GM12875 (cell line): Measurements from ENCODE around the gene FOXO1.

Experiments
- H3K4me3 ChIP-seq: one replicate; pipeline ENCODE4 v1.5.1; 2011; ENCODE audit warnings: low read depth, low read length, control low read depth
- TF ChIP-seq, protein P1 (sequence below): IDR thresholded peaks from 2 replicates; pipeline ENCODE4 v1.5.1; 2011; ENCODE audit warnings: low read depth, mild to moderate bottlenecking, control low read depth, inconsistent platforms, low read length, moderate library complexity, borderline replicate concordance; ENCODE audit not compliant: insufficient read depth

FOXO1 gene

DNA sequence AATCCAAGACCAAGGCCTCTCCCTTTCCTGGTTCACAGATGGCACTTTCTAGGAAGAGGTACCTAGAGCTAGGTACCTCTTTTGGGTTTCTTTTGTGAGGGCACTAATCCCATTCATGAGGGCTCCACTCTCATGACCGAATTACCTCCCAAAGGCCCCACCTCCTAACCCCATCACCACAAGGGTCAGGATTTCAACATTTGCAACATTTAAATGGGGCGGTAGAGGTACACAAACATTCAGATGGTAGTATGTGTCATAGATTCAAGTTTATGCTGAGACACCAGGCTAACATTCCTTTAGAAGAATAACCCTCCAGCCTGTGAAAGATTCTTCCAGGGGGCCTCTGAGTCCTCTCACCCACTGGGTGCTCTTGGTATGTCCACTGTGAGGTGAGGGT lies 116.3 kb downstream of the FOXO1 start:
- TF ChIP-seq, protein P1, sequence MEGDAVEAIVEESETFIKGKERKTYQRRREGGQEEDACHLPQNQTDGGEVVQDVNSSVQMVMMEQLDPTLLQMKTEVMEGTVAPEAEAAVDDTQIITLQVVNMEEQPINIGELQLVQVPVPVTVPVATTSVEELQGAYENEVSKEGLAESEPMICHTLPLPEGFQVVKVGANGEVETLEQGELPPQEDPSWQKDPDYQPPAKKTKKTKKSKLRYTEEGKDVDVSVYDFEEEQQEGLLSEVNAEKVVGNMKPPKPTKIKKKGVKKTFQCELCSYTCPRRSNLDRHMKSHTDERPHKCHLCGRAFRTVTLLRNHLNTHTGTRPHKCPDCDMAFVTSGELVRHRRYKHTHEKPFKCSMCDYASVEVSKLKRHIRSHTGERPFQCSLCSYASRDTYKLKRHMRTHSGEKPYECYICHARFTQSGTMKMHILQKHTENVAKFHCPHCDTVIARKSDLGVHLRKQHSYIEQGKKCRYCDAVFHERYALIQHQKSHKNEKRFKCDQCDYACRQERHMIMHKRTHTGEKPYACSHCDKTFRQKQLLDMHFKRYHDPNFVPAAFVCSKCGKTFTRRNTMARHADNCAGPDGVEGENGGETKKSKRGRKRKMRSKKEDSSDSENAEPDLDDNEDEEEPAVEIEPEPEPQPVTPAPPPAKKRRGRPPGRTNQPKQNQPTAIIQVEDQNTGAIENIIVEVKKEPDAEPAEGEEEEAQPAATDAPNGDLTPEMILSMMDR, result no peak
- H3K4me3 ChIP-seq, result no peak overlapping the region

DNA sequence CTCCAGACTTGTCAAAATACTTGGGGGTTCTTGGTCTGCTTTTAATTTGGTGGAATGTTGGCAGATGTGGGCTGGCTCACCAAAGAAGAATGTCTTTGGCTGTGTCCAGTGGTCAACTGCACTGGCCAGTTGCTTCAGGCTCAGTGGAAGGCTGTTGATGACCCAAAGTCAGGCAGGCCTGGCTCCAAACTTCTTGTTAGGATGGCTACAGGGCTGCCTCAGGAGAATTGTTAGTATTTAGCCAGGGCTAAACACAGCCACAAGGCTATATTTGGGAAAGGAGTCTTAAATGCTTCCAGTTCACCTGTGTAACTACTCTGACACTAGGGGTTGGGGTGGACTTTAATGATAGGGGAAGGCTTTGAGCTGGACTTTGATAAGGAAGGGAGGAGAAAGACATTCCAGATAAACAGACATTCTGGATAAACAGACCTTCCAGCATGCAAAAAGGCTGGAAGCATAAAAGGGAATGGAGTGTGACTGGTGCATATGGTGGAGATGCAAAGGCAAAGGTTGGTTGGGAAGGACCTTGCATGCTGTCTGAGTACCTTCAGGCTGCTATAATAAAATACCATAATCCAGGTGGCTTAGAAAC lies 116.8 kb downstream of the FOXO1 start:
- TF ChIP-seq, protein P1, result no peak
- H3K4me3 ChIP-seq, result no peak overlapping the region

DNA sequence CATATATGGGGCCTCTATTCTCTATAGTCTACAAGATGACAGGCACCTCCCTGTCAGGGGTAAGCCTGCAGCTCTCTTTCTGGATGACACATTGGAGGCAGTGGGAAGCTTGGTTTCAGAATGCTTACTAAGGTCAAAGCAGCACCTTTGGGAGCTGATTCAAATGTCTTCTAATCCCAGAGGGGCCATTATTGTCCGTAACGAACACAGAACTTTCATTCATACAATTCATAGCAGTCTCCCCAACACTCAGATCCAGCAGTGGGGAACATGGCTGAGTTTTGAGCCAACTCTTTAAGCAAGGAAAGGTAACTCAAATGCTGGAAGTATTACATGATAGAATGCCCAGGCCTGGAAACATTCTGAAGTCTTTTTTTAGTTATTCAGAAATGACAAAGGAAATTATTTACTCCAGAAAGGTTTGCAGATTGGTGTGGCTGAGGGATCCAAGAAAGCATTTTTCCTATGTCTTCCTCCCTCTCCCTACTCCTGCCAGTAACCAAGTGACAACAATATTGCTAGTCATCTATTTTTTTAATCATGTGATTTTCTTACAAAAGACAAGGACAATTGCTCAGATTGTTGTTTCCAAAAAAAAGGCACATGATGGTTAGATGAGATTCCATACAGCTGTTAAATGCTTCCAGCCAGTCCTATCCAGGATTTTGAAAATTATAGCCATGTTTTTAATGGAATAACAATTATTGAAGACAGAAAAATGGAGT lies 118.7 kb downstream of the FOXO1 start:
- H3K4me3 ChIP-seq, result no peak overlapping the region
- TF ChIP-seq, protein P1, result no peak

DNA sequence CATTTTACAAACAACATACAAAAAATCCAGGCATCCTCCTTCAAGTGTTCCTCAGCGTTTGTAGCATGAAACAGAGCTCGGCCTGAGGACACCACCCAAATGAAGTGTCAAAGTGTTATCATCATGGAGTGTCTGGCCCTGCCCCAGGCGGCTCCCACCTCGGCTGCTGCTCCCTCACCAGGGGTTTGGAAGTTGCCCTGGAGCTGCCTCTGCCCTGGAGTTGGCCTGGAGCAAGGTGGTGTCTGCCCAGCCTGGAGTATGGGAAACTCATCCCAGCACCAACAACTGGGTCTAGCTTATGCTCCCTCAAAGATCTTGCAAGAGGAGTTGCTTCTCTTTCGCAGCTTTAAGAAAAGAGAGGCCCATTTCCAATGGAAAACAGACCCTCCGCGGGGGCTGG lies 120.4 kb downstream of the FOXO1 start:
- H3K4me3 ChIP-seq, result no peak overlapping the region
- TF ChIP-seq, protein P1, result no peak

DNA sequence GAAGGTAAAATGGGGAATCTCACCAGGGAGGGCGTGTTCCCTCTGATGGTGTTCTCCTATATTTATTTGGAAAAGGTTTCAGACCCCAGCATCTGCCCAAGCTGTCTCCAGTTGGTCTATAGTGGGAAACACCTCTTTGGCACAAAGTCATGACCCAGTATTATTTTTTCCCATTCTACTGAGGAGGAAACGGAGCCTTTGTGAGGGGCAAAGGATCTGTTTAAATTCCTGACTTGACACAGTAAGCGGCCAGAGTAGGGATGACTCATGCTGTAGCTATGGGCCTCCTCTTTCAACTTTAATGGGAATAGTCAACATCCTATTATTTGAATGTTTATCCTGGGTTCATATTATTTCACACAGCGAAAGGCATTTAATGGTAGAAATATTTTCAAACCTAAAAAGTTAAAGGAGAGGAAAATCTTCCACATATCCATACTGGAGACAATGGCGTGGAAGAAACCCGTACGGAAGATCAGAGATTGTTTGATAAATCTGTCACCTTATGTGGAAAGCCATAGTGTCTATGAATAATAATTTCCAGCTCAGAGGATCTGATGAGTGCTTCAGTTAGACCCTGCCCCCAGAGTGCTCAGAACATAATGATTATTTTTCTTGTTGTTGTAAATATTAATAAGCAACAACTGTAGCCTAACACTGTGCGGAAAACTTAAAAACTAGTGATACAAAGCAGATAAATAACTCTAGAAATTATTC lies 126.0 kb downstream of the FOXO1 start:
- TF ChIP-seq, protein P1, result no peak
- H3K4me3 ChIP-seq, result no peak overlapping the region

DNA sequence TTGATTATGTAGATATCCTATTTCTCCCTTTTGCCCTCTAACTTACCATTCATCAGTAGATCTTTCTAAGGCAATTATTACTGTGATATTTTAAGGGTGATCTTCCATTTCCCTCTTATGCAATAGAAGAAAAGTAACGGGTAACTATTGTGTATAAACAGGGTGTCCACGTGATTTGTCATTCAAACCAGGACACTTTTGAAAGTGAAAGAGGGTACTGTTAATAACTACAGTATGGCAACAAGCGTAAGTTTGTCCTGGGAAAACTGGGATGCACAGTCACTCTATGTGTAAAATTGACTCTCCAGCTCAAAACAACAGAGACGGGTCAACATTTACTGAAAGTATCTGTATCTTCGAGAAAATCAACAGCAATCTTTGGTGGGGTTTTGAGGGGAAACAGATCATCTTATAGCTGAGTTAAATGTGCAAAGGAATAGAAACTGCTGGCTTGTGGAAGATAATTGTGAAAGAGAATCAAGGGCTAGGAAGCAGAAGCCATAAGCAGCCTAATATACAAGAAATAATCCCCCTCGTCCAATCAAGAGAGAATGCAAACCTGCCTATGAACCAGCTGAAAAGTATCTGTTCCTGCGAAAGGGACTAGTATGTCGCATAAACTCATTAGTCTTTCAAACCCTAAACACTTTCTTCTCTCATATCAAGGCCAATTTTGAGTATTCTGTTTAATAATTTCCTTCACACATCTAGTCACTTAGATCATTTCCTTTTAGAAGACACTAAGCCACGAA lies 126.7 kb downstream of the FOXO1 start:
- H3K4me3 ChIP-seq, result no peak overlapping the region
- TF ChIP-seq, protein P1, result no peak
